WTC11 (cell line): ENCODE measurements around the gene SND1. TPM values are rescaled to one million over a fixed set of nuclear protein-coding genes. Genes with fewer than 3 reads are reported as not detected.

Experiments used
- ATAC-seq: fragments of 200-7000 bp; cut with Tn5 transposase; 2 replicates; pipeline ENCODE4 v1.10.0; 2021; ENCODE audit warnings: mild to moderate bottlenecking, moderate library complexity
- CTCF ChIA-PET: fragments of 300-600 bp; sonication (Branson Sonifier 250); formaldehyde crosslinking; loops from one replicate; lab custom pipeline; 2021; ENCODE audit warnings: antibody characterized with exemption; lab: Charles Lee
- POLR2A ChIA-PET: fragments of 350-600 bp; sonication (Branson Sonifier 250); formaldehyde crosslinking; loops from one replicate; lab custom pipeline; 2021; ENCODE audit warnings: antibody characterized with exemption; lab: Charles Lee
- DNase-seq: peaks from one replicate; pipeline ENCODE4 v3.0.0; 2021; ENCODE audit warnings: low spot score
- H3K27ac Mint-ChIP-seq: 2 replicates; pipeline ENCODE4 v1.8.0; 2021; ENCODE audit warnings: mixed read lengths
- H3K27me3 Mint-ChIP-seq: 2 replicates; pipeline ENCODE4 v1.8.0; 2021; ENCODE audit warnings: low read depth, mild to moderate bottlenecking, moderate library complexity, mixed read lengths
- H3K36me3 Mint-ChIP-seq: 2 replicates; pipeline ENCODE4 v1.8.0; 2021; ENCODE audit warnings: mixed read lengths
- H3K4me1 Mint-ChIP-seq: 2 replicates; pipeline ENCODE4 v1.8.0; 2022; ENCODE audit warnings: mixed read lengths
- H3K4me3 Mint-ChIP-seq: 2 replicates; pipeline ENCODE4 v1.8.0; 2021; ENCODE audit warnings: mild to moderate bottlenecking, moderate library complexity, mixed read lengths
- H3K9me3 Mint-ChIP-seq: 2 replicates; pipeline ENCODE4 v1.8.0; 2021; ENCODE audit warnings: mixed read lengths
- AR ChIP-seq: fragments of 250-450 bp; sonication (Bioruptor Pico); IDR thresholded peaks from 2 replicates; pipeline ENCODE4 v1.9.0; 2021; ENCODE audit warnings: mild to moderate bottlenecking
- ATF1 ChIP-seq: sonication (generic); formaldehyde crosslinking; IDR thresholded peaks from 2 replicates; pipeline ENCODE4 v1.8.1; 2023; ENCODE audit warnings: mild to moderate bottlenecking, moderate library complexity, missing genetic modification reagents
- ATF3 ChIP-seq: sonication (generic); formaldehyde crosslinking; conservative IDR thresholded peaks from 2 replicates; pipeline ENCODE4 v1.8.1; 2022; ENCODE audit warnings: mild to moderate bottlenecking, missing genetic modification reagents
- CREM ChIP-seq: sonication (generic); formaldehyde crosslinking; IDR thresholded peaks from 2 replicates; pipeline ENCODE4 v1.8.1; 2022; ENCODE audit warnings: mild to moderate bottlenecking, missing genetic modification reagents, moderate library complexity
- E2F4 ChIP-seq: sonication (generic); formaldehyde crosslinking; IDR thresholded peaks from 2 replicates; pipeline ENCODE4 v1.8.1; 2022; ENCODE audit warnings: low read depth, mild to moderate bottlenecking, moderate library complexity, missing genetic modification reagents, borderline replicate concordance
- ESRRA ChIP-seq: sonication (generic); formaldehyde crosslinking; IDR thresholded peaks from 2 replicates; pipeline ENCODE4 v1.8.1; 2022; ENCODE audit warnings: mild to moderate bottlenecking, missing genetic modification reagents, borderline replicate concordance
- FOXP4 ChIP-seq: sonication (generic); formaldehyde crosslinking; IDR thresholded peaks from 2 replicates; pipeline ENCODE4 v1.8.0; 2022; ENCODE audit warnings: mild to moderate bottlenecking, missing genetic modification reagents
- JUN ChIP-seq: sonication (generic); formaldehyde crosslinking; IDR thresholded peaks from 2 replicates; pipeline ENCODE4 v1.8.0; 2023; ENCODE audit warnings: mild to moderate bottlenecking, missing genetic modification reagents
- MAX ChIP-seq: sonication (generic); formaldehyde crosslinking; IDR thresholded peaks from 2 replicates; pipeline ENCODE4 v1.8.0; 2022; ENCODE audit warnings: mild to moderate bottlenecking, missing genetic modification reagents
- MXD4 ChIP-seq: fragments of 250-450 bp; sonication (Bioruptor Pico); IDR thresholded peaks from 2 replicates; pipeline ENCODE4 v1.8.0; 2021; ENCODE audit warnings: mild to moderate bottlenecking, moderate library complexity, borderline replicate concordance
- MYBL2 ChIP-seq: sonication (generic); formaldehyde crosslinking; IDR thresholded peaks from 2 replicates; pipeline ENCODE4 v1.8.1; 2023; ENCODE audit warnings: mild to moderate bottlenecking, moderate library complexity, missing genetic modification reagents
- NFYB ChIP-seq: sonication (generic); formaldehyde crosslinking; conservative IDR thresholded peaks from 2 replicates; pipeline ENCODE4 v1.8.0; 2022; ENCODE audit warnings: low read depth, missing genetic modification reagents
- NR3C1 ChIP-seq: sonication (generic); formaldehyde crosslinking; conservative IDR thresholded peaks from 2 replicates; pipeline ENCODE4 v1.8.1; 2023; ENCODE audit warnings: low read depth, mild to moderate bottlenecking, missing genetic modification reagents
- OVOL2 ChIP-seq: fragments of 250-450 bp; sonication (Bioruptor Pico); IDR thresholded peaks from 2 replicates; pipeline ENCODE4 v1.9.0; 2021; ENCODE audit warnings: mild to moderate bottlenecking, borderline replicate concordance
- PREB ChIP-seq: sonication (generic); formaldehyde crosslinking; IDR thresholded peaks from 2 replicates; pipeline ENCODE4 v1.8.1; 2022; ENCODE audit warnings: mild to moderate bottlenecking, missing genetic modification reagents, moderate library complexity, borderline replicate concordance
- TEAD4 ChIP-seq: sonication (generic); formaldehyde crosslinking; IDR thresholded peaks from 2 replicates; pipeline ENCODE4 v1.8.0; 2022; ENCODE audit warnings: mild to moderate bottlenecking, missing genetic modification reagents
- ZNF121 ChIP-seq: sonication (generic); formaldehyde crosslinking; IDR thresholded peaks from 2 replicates; pipeline ENCODE4 v1.8.0; 2023; ENCODE audit warnings: missing genetic modification reagents
- ZNF281 ChIP-seq: sonication (generic); formaldehyde crosslinking; IDR thresholded peaks from 2 replicates; pipeline ENCODE4 v1.8.0; 2023; ENCODE audit warnings: mild to moderate bottlenecking, missing genetic modification reagents
- ZNF423 ChIP-seq: fragments of 250-450 bp; sonication (Bioruptor Pico); IDR thresholded peaks from 2 replicates; pipeline ENCODE4 v2.1.2; 2022; ENCODE audit warnings: mild to moderate bottlenecking, moderate library complexity
- ZNF671 ChIP-seq: fragments of 250-450 bp; sonication (Bioruptor Pico); IDR thresholded peaks from 2 replicates; pipeline ENCODE4 v1.8.0; 2021; ENCODE audit warnings: mild to moderate bottlenecking
- ZSCAN18 ChIP-seq: fragments of 250-450 bp; sonication (Bioruptor Pico); IDR thresholded peaks from 2 replicates; pipeline ENCODE4 v2.1.2; 2022; ENCODE audit warnings: mild to moderate bottlenecking, moderate library complexity
- total RNA-seq: library from RNA; stranded (reverse); gene quantifications from 3 replicates; pipeline ENCODE4 v1.2.3, GENCODE V29; 2021

Gene SND1
- total RNA-seq, 1 experiment from 2014 or later = 261 TPM

- TF ChIP-seq FOXP4 = no peak
These were observed 429.4 kb downstream of the SND1 start (continued) for GRCh38 chr7:128081351-128081750.

GRCh38 chr7:128081808-128082207 is 429.8 kb downstream of the SND1 start:
- Mint-ChIP-seq H3K9me3 (no peaks in the 10 kb centered on the region), H3K27me3 (no peaks in the 10 kb centered on the region), H3K27ac (no peak overlapping the region), H3K4me1 (no peaks in the 10 kb centered on the region; the same call in 1 of the 2 replicates)
- no peak for TF ChIP-seq CREM (CRISPR knock-in tag)
- TF ChIP-seq MYBL2 = no peak
- no peak for TF ChIP-seq ZNF671 (CRISPR knock-in tag)
- no peak for TF ChIP-seq ZSCAN18 (CRISPR knock-in tag)
- no peak for TF ChIP-seq MXD4 (CRISPR knock-in tag)
- no peak for TF ChIP-seq JUN (CRISPR knock-in tag)
- TF ChIP-seq OVOL2 = no peak
- TF ChIP-seq ZNF281 (CRISPR knock-in tag) = no peak
- no peak for TF ChIP-seq E2F4 (CRISPR knock-in tag)
- no peak for TF ChIP-seq MAX (CRISPR knock-in tag)
- no peak for TF ChIP-seq AR (CRISPR knock-in tag)
- TF ChIP-seq ZNF121 (CRISPR knock-in tag) = no peak
- TF ChIP-seq PREB (CRISPR knock-in tag) = no peak
- no peak for TF ChIP-seq ZNF423 (CRISPR knock-in tag)
- no peak for TF ChIP-seq ESRRA (CRISPR knock-in tag)
- no peak for TF ChIP-seq TEAD4 (CRISPR knock-in tag)
- no peak for TF ChIP-seq NR3C1 (CRISPR knock-in tag)
- no peak for TF ChIP-seq NFYB
- TF ChIP-seq ATF3 (CRISPR knock-in tag) = no peak
- TF ChIP-seq ATF1 (CRISPR knock-in tag) = no peak
- TF ChIP-seq, all 79 proteins: peak for 0
- ChIA-PET POLR2A (no interaction called here), CTCF (interaction anchor here (1.3 to 2.2 kb wide), 2 partner anchors 85 to 128 kb away, joined by 4 to 7 read pairs; no protein-coding TSS in a partner anchor)
- H3K4me3 Mint-ChIP-seq = no peak overlapping the region
- no peak for DNase-seq
- no peak for ATAC-seq
- H3K36me3 Mint-ChIP-seq = peaks cover 15% of the 10 kb centered on the region
